GM10266 (cell line): ENCODE results near the gene PLEKHA8.

ENCODE experiments used
- DNase-seq: peaks from one replicate; pipeline ENCODE4 v3.0.0; 2012; ENCODE audit errors: extremely low spot score
- TF ChIP-seq, protein P1 (sequence below): IDR thresholded peaks from 2 replicates; pipeline ENCODE4 v1.5.1; 2012; ENCODE audit warnings: mild to moderate bottlenecking, low read depth; ENCODE audit not compliant: control insufficient read depth, insufficient read depth; ENCODE audit errors: missing control alignments

Gene PLEKHA8

DNA sequence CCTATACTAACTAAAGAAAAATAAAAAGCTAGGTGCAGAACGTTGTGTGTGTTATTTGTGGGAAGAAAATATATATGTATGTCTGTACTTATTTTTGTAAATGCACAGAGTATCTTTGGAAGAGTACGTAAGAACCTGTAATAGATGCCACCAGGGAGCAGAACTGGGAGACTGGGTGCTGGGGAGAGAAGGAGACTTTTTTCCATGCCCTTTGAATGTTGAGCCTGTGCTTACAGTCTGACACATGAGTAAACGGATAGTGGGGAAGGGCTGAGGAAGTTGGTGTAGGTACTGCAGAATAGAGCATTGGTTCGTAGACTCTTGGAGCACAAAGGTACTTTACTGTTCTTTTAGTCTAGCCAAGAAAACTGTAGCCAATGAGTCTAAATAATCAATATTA, 37.3 kb upstream of the PLEKHA8 start:
- TF ChIP-seq, protein P1, sequence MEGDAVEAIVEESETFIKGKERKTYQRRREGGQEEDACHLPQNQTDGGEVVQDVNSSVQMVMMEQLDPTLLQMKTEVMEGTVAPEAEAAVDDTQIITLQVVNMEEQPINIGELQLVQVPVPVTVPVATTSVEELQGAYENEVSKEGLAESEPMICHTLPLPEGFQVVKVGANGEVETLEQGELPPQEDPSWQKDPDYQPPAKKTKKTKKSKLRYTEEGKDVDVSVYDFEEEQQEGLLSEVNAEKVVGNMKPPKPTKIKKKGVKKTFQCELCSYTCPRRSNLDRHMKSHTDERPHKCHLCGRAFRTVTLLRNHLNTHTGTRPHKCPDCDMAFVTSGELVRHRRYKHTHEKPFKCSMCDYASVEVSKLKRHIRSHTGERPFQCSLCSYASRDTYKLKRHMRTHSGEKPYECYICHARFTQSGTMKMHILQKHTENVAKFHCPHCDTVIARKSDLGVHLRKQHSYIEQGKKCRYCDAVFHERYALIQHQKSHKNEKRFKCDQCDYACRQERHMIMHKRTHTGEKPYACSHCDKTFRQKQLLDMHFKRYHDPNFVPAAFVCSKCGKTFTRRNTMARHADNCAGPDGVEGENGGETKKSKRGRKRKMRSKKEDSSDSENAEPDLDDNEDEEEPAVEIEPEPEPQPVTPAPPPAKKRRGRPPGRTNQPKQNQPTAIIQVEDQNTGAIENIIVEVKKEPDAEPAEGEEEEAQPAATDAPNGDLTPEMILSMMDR = no peak
- DNase-seq = no peak

DNA sequence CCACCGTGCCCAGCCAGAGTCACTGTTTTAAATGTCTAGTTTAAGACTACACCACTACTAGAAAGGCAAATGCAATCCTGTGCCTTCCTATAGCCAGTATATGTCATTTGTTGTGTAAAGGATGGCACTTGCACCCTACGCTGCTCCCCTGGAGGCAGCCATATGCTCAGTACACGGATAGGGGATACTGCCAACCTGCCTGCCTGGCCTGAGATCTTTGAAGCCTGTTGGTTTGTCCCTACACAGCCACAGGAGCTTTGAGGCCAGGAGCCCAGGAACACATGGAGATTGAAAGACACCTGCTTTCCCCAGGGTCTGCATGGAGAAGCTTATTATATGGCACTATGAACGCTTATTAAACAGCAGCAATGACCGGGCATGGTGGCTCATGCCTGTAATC, 36.3 kb upstream of the PLEKHA8 start:
- TF ChIP-seq, protein P1 = no peak
- DNase-seq = no peak

DNA sequence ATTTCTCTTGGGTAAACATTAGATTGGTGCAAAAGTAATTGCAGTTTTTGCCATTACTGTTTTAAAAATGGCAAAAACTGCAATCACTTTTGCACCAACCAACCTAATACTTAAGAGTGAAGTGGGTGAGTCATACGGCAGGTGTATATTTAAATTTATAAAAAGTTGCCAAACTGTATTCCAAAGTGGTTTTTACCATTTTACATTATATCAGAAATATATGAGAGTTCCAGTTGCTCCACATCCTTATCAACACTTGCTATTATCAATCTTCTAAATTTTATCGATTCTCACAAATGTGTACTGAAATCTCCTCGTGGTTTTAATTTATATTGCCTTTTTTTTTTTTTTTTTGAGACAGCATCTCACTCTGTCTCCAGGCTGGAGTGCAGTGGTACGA, 35.1 kb upstream of the PLEKHA8 start:
- TF ChIP-seq, protein P1 = no peak
- no peak for DNase-seq

GRCh38 chr7:29995652-29996051, 32.6 kb upstream of the PLEKHA8 start:
- TF ChIP-seq, protein P1 = no peak
- no peak for DNase-seq

- no peak for DNase-seq
- TF ChIP-seq, protein P1 = no peak
Measured at GRCh38 chr7:29996321-29996720, 31.9 kb upstream of the PLEKHA8 start.

DNA sequence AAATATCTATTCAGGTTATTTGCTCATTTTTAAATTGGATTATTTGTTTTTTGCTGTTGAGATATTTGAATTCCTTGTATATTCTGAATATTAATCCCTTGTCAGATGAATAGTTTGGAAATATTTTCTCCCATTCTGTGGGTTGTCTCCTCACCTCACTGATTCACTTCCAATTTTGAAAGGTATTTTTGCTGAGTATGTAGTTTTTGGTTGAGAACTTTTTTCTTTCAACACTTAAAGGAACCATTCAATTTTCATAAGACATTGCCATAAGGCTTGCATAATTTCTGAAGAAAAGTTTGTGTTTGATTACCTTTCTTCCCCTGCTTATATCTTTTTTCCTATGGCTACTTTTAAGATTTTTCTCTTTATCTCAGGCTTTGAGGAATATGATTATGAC, 29.7 kb upstream of the PLEKHA8 start:
- no peak for DNase-seq
- TF ChIP-seq, protein P1 = no peak

DNA sequence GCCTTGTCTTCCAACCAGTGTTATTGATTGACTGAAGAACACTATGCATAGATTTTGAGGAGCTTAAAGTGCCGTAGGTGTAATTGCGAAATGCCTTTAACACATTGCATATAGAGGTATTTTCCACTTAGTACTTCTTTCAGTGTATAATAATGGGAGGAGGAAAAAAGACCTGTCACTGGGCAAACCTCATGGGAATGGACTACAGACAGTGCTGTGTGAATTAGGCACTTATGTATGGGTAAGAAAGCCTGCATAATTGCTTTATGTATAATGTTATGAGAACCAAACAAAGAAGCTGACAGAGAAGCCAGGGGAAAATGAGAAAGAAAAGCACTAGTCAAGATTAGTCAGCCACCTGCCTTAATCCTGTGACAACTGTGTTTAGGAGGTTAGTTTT, 26.2 kb upstream of the PLEKHA8 start:
- DNase-seq = no peak
- TF ChIP-seq, protein P1 = no peak

GRCh38 chr7:30003098-30003497, 25.1 kb upstream of the PLEKHA8 start:
- TF ChIP-seq, protein P1 = no peak
- DNase-seq = no peak
